ENCODE measurements around the gene CWC25. TPM values are rescaled to one million over a fixed set of nuclear protein-coding genes. Genes with fewer than 3 reads are reported as not detected.
A peak's percentile ranks its signal among the peaks of the same experiment; 100 is the strongest.

Gene CWC25
- total RNA-seq, 1 experiment from 2014 or later: 17.3 TPM

DNA sequence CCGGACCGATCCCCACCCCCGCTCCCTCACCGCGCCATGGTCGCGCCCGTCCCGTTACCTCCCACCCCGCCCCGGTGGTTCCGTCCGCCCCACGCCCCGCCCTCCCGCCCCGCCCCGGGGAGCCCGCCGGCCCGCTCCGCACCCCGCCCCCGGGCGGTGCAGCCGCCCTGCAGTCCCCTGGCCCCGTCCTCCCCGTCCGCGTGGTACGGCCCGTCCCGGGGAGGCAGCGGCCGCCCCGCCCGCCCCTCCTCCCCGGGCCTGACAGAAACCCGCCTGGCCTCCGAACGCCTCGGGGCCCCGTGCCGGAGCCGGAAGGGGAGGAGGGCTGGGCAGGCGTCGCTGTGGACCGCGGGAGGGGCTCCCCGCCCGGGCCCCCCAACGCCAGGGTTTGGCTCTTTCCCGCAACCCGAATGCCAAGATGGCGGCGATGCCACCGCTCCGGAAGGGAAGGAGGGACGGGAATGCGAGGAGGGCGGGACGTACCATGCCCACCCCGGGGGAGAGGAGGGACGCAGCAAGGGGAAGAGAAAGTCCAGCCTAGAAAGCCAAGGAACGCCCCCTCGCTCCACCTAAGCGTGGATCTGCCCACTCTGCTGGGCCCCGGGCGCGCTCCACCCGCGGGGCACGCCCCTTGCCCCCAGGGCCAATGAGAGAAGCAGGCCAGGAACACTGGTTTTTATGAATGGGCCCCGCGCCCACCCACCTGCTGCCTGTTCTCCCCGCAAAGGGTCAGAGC lies 25.5 kb downstream of the CWC25 start, which contains the start of gene PIP4K2B (continued):
- TF ChIP-seq, protein P1, sequence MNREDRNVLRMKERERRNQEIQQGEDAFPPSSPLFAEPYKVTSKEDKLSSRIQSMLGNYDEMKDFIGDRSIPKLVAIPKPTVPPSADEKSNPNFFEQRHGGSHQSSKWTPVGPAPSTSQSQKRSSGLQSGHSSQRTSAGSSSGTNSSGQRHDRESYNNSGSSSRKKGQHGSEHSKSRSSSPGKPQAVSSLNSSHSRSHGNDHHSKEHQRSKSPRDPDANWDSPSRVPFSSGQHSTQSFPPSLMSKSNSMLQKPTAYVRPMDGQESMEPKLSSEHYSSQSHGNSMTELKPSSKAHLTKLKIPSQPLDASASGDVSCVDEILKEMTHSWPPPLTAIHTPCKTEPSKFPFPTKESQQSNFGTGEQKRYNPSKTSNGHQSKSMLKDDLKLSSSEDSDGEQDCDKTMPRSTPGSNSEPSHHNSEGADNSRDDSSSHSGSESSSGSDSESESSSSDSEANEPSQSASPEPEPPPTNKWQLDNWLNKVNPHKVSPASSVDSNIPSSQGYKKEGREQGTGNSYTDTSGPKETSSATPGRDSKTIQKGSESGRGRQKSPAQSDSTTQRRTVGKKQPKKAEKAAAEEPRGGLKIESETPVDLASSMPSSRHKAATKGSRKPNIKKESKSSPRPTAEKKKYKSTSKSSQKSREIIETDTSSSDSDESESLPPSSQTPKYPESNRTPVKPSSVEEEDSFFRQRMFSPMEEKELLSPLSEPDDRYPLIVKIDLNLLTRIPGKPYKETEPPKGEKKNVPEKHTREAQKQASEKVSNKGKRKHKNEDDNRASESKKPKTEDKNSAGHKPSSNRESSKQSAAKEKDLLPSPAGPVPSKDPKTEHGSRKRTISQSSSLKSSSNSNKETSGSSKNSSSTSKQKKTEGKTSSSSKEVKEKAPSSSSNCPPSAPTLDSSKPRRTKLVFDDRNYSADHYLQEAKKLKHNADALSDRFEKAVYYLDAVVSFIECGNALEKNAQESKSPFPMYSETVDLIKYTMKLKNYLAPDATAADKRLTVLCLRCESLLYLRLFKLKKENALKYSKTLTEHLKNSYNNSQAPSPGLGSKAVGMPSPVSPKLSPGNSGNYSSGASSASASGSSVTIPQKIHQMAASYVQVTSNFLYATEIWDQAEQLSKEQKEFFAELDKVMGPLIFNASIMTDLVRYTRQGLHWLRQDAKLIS (CRISPR knock-in tag; IDR thresholded peaks at IDR 0.05; ENCODE audit: borderline replicate concordance): no peak
- TF ChIP-seq RORB (CRISPR knock-in tag; IDR thresholded peaks at IDR 0.05) (no peak), ZNF423 (CRISPR knock-in tag; IDR thresholded peaks at IDR 0.05) (no peak), ZBTB21 (CRISPR knock-in tag; IDR thresholded peaks at IDR 0.05; ENCODE audit: borderline replicate concordance) (no peak)
- TF ChIP-seq, protein P2, sequence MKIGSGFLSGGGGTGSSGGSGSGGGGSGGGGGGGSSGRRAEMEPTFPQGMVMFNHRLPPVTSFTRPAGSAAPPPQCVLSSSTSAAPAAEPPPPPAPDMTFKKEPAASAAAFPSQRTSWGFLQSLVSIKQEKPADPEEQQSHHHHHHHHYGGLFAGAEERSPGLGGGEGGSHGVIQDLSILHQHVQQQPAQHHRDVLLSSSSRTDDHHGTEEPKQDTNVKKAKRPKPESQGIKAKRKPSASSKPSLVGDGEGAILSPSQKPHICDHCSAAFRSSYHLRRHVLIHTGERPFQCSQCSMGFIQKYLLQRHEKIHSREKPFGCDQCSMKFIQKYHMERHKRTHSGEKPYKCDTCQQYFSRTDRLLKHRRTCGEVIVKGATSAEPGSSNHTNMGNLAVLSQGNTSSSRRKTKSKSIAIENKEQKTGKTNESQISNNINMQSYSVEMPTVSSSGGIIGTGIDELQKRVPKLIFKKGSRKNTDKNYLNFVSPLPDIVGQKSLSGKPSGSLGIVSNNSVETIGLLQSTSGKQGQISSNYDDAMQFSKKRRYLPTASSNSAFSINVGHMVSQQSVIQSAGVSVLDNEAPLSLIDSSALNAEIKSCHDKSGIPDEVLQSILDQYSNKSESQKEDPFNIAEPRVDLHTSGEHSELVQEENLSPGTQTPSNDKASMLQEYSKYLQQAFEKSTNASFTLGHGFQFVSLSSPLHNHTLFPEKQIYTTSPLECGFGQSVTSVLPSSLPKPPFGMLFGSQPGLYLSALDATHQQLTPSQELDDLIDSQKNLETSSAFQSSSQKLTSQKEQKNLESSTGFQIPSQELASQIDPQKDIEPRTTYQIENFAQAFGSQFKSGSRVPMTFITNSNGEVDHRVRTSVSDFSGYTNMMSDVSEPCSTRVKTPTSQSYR (CRISPR knock-in tag; IDR thresholded peaks at IDR 0.05): no peak
- TF ChIP-seq, protein P3, sequence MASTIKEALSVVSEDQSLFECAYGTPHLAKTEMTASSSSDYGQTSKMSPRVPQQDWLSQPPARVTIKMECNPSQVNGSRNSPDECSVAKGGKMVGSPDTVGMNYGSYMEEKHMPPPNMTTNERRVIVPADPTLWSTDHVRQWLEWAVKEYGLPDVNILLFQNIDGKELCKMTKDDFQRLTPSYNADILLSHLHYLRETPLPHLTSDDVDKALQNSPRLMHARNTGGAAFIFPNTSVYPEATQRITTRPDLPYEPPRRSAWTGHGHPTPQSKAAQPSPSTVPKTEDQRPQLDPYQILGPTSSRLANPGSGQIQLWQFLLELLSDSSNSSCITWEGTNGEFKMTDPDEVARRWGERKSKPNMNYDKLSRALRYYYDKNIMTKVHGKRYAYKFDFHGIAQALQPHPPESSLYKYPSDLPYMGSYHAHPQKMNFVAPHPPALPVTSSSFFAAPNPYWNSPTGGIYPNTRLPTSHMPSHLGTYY (CRISPR knock-in tag; IDR thresholded peaks at IDR 0.05): peak; percentile 69; the same call in 1 of the 2 replicates
- TF ChIP-seq, protein P4, sequence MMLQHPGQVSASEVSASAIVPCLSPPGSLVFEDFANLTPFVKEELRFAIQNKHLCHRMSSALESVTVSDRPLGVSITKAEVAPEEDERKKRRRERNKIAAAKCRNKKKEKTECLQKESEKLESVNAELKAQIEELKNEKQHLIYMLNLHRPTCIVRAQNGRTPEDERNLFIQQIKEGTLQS (CRISPR knock-in tag; conservative IDR thresholded peaks at IDR 0.05): no peak
- TF ChIP-seq, protein P5, sequence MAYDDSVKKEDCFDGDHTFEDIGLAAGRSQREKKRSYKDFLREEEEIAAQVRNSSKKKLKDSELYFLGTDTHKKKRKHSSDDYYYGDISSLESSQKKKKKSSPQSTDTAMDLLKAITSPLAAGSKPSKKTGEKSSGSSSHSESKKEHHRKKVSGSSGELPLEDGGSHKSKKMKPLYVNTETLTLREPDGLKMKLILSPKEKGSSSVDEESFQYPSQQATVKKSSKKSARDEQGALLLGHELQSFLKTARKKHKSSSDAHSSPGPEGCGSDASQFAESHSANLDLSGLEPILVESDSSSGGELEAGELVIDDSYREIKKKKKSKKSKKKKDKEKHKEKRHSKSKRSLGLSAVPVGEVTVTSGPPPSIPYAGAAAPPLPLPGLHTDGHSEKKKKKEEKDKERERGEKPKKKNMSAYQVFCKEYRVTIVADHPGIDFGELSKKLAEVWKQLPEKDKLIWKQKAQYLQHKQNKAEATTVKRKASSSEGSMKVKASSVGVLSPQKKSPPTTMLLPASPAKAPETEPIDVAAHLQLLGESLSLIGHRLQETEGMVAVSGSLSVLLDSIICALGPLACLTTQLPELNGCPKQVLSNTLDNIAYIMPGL (CRISPR knock-in tag; IDR thresholded peaks at IDR 0.05): no peak

DNA sequence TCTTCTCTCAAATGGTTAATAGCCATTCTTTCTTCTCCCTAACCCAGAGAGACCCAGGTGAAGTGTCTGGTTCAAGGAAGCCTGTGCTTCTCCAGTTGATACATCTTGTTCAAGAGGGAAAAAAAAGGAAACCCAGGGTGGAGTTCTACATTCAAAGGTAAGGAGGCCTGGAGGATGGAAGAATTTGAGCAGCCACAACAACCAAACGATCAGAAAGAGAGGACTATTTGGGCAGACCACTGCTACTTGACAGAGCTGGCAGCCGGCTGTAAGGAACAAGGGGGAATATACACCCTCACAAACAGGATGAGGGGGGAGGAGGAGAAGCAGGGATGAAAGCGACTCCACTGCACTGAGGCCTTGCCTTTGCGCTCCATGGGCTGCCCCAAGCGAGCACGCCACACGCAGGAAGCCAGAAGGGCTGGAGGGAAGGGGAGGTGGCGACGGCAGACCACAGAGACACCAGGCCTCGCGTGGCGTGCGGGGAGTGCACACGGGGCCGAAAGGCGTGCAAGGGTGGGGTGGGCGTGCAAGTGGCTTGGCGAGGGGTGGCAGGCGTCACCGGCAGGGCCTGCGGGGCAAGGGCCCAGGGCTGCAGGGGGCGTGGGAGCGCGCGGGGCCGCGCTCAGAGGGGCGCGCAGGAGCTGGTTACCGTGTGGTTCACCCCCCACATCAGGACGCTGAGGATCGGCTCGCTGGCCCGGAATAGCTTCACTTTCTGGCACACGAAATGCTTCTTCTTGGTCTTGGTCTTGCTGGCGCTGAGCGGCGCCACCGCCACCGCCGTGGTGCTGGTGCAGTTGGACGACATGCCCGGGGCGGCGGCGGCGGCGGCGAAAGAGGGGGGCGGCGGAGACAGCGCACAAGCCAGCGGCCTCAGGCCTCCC lies 26.3 kb downstream of the CWC25 start:
- H3K27ac Mint-ChIP-seq: peak overlapping the region; percentile 96
- DNase-seq (ENCODE audit: low spot score) (no peak), ATAC-seq (peak; percentile 9)
- no peaks in the 10 kb centered on the region for H3K9me3 Mint-ChIP-seq
- POLR2A ChIA-PET: interaction anchor here (0.6 to 0.7 kb wide), 2 partner anchors 8 to 169 kb away, joined by 3 read pairs; partner anchors contain the start of gene FBXO47
- CTCF ChIA-PET: interaction anchor here (0.6 kb wide), 1 partner anchor 55 kb away, joined by 3 read pairs; the partner anchor contains the start of gene RPL23
- H3K27me3 Mint-ChIP-seq (ENCODE audit: low read depth): no peaks in the 10 kb centered on the region
- peak overlapping the region; percentile 98 for H3K4me3 Mint-ChIP-seq
- H3K4me1 Mint-ChIP-seq: peaks cover 21% of the 10 kb centered on the region
- H3K36me3 Mint-ChIP-seq: peaks cover 46% of the 10 kb centered on the region
- TF ChIP-seq, protein P6, sequence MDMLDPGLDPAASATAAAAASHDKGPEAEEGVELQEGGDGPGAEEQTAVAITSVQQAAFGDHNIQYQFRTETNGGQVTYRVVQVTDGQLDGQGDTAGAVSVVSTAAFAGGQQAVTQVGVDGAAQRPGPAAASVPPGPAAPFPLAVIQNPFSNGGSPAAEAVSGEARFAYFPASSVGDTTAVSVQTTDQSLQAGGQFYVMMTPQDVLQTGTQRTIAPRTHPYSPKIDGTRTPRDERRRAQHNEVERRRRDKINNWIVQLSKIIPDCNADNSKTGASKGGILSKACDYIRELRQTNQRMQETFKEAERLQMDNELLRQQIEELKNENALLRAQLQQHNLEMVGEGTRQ (CRISPR knock-in tag; IDR thresholded peaks at IDR 0.05): 0 out of 2 replicates have a peak, but pooled peaks have one; percentile 9
- TF ChIP-seq GABPB1 (CRISPR knock-in tag; IDR thresholded peaks at IDR 0.05) (0 out of 2 replicates have a peak, but pooled peaks have one; percentile 12), TP53 (CRISPR knock-in tag; IDR thresholded peaks at IDR 0.05) (peak; percentile 17; the same call in 1 of the 2 replicates), SMAD4 (CRISPR knock-in tag; IDR thresholded peaks at IDR 0.05) (no peak), MXD4 (CRISPR knock-in tag; IDR thresholded peaks at IDR 0.05; ENCODE audit: borderline replicate concordance) (no peak), KAT7 (CRISPR knock-in tag; IDR thresholded peaks at IDR 0.05; ENCODE audit: borderline replicate concordance) (peak; percentile 33; the same call in 1 of the 2 replicates), ETV6 (CRISPR knock-in tag; IDR thresholded peaks at IDR 0.05) (no peak; the same call in 1 of the 2 replicates), TEAD1 (CRISPR knock-in tag; IDR thresholded peaks at IDR 0.05) (no peak), FOXP1 (CRISPR knock-in tag; IDR thresholded peaks at IDR 0.05; ENCODE audit: borderline replicate concordance) (peak; percentile 33; the same call in 1 of the 2 replicates)
- TF ChIP-seq, protein P7, sequence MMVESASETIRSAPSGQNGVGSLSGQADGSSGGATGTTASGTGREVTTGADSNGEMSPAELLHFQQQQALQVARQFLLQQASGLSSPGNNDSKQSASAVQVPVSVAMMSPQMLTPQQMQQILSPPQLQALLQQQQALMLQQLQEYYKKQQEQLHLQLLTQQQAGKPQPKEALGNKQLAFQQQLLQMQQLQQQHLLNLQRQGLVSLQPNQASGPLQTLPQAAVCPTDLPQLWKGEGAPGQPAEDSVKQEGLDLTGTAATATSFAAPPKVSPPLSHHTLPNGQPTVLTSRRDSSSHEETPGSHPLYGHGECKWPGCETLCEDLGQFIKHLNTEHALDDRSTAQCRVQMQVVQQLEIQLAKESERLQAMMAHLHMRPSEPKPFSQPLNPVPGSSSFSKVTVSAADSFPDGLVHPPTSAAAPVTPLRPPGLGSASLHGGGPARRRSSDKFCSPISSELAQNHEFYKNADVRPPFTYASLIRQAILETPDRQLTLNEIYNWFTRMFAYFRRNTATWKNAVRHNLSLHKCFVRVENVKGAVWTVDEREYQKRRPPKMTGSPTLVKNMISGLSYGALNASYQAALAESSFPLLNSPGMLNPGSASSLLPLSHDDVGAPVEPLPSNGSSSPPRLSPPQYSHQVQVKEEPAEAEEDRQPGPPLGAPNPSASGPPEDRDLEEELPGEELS (CRISPR knock-in tag; IDR thresholded peaks at IDR 0.05): peak; percentile 86; the same call in 1 of the 2 replicates

Measured in WTC11 (cell line).